SU-DHL-6 (cell line): ENCODE measurements around the gene KRT14.

Experiments used
- CTCF ChIP-seq: fragments of 200-600 bp; sonication (generic); IDR thresholded peaks from one replicate; pipeline ENCODE4 v1.5.1; 2017; ENCODE audit warnings: antibody characterized with exemption, mild to moderate bottlenecking, low read length, moderate library complexity; ENCODE audit not compliant: insufficient read depth, poor library complexity, severe bottlenecking
- EZH2phosphoT487 ChIP-seq: fragments of 200-600 bp; sonication (generic), shearing (Covaris generic); conservative IDR thresholded peaks from 2 replicates; pipeline ENCODE4 v1.6.1; 2018; ENCODE audit warnings: mild to moderate bottlenecking, antibody characterized with exemption, low read length, moderate library complexity, mixed read lengths

- TF ChIP-seq EZH2phosphoT487 (no peak), CTCF (no peak)
Measured at GRCh38 chr17:41555105-41555887, 31.4 kb downstream of the KRT14 start.
